Keratinocyte (primary cell): ENCODE measurements around the gene ARHGAP24.

Experiments
- EZH2 ChIP-seq: IDR thresholded peaks from one replicate; pipeline ENCODE4 v1.6.1; 2012; ENCODE audit warnings: inconsistent platforms, mild to moderate bottlenecking, low read length, moderate library complexity
- TF ChIP-seq, protein P1 (sequence below), 3 experiments: IDR thresholded peaks in 1 of 3; conservative IDR thresholded peaks in 1 of 3; optimal IDR thresholded peaks in 1 of 3; 2 replicates in 2 of 3; 3 replicates in 1 of 3; pipeline versions ENCODE3 to v1.5.1; 2011; ENCODE audit warnings: low read length in 3 of 3, mild to moderate bottlenecking in 3 of 3, moderate library complexity in 2 of 3, control low read depth in 1 of 3, inconsistent platforms in 1 of 3; ENCODE audit not compliant: insufficient read depth in 2 of 3; ENCODE audit errors: extremely low read depth in 1 of 3

DNA sequence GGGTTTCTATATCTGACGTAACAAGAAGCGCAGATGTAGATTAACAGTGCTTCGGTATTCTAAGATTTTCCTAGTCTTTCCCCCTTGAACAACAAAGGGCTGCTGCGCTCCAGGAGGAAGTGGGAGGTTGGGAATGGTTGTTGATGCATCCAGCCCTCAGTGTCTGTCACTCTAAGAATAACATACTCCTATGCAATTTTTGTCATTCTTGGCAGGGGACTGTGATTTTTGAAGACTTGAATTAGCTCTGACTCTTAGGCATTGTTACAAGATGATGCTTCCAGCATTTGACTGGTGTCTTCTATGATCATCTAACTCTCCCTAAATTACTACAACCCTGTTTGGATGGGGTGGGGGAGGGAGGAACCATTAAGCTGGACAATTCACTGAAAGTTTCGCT is 394.2 kb downstream of the ARHGAP24 start:
- TF ChIP-seq, protein P1, sequence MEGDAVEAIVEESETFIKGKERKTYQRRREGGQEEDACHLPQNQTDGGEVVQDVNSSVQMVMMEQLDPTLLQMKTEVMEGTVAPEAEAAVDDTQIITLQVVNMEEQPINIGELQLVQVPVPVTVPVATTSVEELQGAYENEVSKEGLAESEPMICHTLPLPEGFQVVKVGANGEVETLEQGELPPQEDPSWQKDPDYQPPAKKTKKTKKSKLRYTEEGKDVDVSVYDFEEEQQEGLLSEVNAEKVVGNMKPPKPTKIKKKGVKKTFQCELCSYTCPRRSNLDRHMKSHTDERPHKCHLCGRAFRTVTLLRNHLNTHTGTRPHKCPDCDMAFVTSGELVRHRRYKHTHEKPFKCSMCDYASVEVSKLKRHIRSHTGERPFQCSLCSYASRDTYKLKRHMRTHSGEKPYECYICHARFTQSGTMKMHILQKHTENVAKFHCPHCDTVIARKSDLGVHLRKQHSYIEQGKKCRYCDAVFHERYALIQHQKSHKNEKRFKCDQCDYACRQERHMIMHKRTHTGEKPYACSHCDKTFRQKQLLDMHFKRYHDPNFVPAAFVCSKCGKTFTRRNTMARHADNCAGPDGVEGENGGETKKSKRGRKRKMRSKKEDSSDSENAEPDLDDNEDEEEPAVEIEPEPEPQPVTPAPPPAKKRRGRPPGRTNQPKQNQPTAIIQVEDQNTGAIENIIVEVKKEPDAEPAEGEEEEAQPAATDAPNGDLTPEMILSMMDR (optimal IDR thresholded peaks at IDR 0.05 in 1 of 3, IDR thresholded peaks at IDR 0.05 in 1 of 3, conservative IDR thresholded peaks at IDR 0.05 in 1 of 3; ENCODE audit: extremely low read depth in 1 of 3, insufficient read depth in 2 of 3, low read length in 3 of 3): no peak
- no peak for TF ChIP-seq EZH2
